Right lung (tissue), 5 donors: ENCODE data around the gene EOGT. TPM values are rescaled to one million over a fixed set of nuclear protein-coding genes. Genes with fewer than 3 reads are reported as not detected.

Experiments used
- DNase-seq, 2 donors: peaks; one replicate each; pipeline ENCODE4 v3.0.0-alpha.2; 2013
- polyA plus RNA-seq, 5 donors: library from polyadenylated mRNA; unstranded; fragments of 120-200 nt; gene quantifications; one replicate each; pipeline versions ENCODE4 v1.2.1 to v1.2.3, GENCODE V29; 2013; ENCODE audit warnings: inconsistent platforms in 1 of 5, low replicate concordance in 1 of 5; ENCODE audit not compliant: insufficient read length in 5 of 5, insufficient read depth in 1 of 5

The EOGT gene
- polyA plus RNA-seq, 5 donors: 33.5 to 44.5 (median 39.7) TPM

DNA sequence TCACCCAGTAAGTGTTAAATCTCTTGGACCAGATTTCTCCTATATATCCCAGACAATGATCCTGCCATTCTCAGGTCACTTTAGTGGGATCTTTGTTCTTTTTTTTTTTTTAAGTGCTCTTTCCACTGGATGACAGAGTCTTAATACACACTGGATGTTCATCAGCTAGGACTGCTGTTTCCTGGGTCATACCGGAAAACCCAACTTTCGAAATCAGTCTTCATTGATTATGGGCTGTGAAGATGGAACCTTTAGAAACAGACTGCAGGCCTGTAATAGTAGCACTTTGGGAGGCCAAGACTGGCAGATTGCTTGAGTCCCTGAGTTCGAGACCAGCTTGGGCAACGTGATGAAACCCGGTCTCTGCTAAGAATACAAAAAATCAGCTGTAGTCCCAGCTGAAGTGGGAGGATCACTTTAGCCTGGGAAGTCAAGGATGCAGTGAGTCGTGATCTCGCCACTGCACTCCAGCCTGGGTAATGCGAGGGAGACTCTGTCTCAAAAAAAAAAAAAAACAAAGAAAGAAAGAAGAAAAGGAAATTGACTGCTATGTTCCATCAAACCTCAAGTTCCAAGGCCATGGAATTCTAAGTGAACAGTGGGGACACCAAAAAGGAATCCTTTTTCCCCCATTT, 2.3 kb downstream of the EOGT start:
- no peak for DNase-seq

DNA sequence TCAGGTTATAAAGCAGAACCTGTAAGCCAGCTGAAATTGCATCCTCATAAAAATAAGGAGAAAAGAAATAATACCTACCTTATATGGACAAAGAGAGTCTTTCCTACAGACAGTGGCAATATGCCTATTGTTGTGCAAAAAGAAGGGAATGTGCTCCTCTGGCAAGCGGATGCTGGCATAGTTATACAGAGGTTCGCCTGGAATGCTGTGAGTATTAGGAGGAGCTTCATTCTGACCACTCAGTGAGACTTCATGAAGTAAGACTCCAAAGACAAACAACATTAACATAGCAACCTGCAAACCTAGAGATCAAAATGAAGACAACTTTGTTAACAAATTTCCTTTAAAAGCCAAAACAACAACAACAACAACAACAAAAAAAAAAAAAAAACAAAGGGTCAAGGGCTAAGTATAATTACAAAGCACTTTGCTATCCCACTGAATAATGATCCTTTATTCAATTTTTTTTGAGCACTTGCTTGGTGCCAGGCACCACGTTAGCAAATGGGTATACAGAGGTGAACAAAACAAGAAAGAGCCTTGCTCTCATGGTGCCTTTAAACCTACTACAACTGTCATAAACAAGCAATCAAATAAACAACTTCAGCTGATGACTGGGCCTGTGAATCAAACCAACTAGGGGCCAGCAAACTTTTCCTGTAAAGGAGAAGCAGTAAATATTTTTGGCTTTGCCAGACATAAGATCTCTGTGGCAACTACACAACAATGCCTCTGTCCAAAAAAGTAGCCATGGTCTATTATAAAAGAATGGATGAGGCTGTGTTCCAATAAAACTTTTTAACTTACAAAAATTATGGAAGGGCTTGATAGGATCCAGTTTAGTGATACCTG, 3.7 kb downstream of the EOGT start:
- DNase-seq: peak; percentile 52 to 63

DNA sequence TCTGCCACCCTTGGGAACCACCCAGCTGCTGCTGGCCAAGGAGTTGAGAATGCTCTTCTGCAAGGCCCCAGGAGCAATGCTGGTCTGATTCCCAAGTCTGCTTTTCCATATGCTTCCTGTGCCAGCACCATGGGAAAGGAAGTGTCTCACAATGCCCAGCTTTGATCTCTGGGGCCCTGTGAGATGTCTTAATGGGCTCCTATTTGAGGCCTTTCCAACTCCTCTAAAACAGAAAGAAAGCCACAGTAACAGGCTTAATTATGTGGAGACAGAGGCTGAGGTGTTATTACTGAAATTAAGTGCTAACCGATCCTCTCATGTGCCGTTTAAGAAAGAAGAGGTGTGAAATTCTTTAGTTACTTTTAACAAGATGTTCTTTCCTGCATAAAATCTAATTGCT, 4.5 kb downstream of the EOGT start:
- DNase-seq: no peak

DNA sequence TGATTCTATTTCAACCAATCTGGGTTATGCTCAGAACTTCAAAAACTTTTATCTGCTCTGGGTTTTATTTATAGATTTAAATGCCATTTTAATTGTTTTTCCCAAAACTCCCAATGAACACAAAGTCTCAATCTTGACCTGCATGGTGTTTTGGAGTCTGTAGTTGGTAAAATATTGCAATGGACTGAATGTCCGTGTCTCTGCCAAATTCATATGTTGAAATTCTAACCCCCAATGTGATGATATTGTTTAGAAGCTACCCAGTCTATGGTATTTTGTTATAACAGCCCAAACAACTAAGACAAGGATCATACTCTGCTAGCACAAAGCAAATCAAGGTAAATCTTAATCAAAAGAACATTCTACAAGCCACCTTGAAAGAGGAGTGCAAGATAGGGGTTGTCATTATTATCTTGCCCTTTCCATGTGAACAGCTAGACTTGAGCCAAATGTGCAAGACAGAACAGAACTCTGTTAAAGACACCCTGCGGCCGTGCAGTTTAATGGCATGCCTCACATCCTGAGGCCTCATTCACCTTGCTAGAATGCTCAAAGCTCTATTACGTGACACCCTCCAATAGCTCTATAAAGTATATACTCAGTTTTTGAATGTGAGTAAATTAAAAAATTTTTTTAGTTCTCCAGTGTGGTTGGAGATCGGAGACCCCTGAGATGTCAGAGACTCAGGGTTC, 7.5 kb downstream of the EOGT start:
- DNase-seq: no peak

DNA sequence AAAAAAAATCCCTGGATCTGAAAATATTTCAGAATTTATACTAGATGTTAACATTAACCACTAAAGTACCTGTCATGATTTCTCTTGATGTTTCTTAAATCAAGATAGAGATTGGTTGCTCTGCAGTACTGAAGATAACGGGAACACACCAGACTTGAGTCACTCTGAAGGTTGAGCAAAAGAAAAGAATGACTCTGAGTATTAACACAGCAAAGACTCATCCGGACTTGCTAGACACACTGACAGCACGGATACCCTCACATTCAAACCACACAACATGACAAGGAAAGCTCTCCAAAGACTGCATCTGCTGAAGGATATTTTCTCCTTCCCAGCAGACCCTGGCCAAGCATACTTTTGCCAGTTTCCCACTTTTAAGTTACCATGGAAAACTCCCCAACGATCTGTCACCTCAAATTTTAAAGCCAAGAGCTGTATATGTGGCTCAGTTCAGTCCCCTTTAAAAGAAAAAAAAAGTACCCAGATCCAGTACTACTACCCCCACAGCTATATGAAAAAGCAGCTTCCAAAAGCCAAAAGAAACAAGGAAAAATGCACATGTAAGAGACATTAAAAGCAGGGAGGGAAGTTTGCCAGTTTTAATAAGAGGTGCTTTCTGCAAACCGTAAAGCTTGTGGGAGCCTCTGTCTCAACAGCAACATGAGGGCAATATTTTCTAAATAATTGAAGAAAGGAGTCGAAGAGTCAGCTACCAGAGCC, 8.3 kb downstream of the EOGT start:
- peak; percentile 33 to 45 for DNase-seq

DNA sequence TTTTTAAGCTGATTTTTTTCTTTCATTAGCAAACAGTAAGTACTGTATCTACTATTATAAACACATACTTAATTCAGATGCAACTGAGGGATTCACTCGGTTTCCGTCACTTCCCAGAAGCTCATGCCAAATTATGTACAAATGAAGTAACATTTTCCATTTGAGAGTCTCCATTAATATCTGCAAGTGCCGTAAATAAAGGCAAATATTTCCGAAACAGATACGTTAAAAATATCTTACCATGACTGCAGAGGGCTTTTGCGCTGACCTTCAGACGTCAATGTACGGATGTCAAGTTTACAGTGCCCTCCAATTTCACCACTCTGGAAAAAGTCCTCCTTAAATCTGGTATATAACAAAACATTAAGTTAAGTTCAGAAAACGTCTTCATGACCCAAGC, 9.3 kb downstream of the EOGT start:
- peak; percentile 64 to 77 for DNase-seq

DNA sequence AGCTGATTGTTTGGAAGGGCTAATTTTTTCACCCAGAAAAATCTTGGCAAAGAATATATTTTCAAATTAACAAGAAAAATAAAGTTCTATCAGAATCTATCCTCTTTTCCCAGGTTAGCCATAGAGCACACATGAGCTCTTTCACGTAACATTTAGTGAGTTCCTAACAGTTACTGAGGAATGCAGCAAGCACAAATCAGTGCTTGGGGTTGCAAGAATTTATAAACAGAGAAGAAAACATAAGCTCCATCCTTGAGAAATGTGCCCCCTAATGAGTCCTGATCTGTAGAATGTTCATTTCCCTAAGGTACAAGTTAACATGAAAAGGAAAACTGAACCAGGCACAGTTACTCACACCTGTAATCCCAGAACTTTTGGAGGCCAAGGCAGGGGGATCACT, 13.9 kb downstream of the EOGT start:
- DNase-seq: no peak

DNA sequence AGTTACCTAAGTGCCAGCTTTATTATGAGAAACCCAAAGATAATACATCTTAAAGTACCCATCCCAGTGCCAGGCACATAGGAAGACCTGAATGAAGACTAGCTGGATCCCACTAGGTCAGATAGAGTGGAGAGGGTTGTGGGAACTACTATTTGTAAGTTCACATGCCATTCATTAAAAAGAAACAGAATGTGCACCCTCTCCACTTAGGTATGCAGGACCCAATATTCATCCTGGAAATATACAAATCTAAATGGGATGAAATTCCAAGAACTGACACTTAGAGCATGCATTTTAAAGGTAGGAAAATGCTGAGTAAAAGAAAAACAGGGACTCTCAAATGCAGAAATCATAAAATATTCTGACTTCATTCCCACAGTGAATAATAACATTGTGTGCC, 14.3 kb downstream of the EOGT start:
- DNase-seq: no peak

DNA sequence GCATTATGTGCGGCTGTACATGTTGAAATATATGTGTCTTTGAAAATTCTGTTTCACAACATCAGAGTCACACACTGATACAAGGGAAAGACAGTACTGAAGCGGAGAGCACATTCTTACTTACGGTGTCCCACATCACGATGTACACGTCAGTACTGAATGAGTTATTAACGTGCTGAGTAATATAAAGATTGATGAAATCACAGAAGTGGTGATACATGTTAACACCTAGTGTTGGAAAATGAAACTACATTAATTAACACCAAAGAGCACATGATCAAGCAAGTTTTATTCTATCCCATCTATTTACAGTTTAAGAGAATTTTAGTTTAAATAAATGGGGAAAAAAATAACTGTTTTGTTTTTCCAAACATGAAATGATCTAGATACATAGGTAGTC, 15.6 kb downstream of the EOGT start:
- DNase-seq: no peak

DNA sequence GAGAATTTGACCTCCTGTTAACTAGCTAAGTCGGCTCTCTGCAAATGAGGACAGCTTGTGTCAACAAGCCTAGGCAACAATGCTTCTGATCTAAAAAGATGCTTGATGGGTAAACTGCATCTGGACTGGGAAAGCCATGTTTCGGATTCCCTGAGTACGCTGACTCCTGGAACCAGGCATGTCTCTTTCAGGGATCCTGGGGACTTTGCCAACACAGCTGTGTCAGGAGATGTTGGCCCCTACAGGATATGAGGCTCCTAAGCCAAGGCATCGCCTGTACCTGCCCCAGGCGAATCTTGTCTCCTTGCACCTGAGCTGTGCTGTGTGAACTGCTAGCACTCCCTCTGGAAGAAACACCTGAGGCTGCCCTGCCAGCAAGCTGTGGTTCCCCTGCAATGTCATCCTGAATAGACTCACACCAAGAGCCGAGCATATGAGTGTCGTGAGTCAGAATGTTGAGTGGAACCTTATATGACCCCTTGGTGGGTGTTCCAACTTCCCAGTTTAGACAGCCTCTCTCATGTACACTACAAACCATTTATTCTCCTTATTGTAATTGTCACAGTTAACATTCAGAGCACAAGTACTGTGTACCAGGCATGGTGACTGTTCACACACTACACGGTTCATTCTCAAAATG, 17.0 kb downstream of the EOGT start:
- no peak for DNase-seq

DNA sequence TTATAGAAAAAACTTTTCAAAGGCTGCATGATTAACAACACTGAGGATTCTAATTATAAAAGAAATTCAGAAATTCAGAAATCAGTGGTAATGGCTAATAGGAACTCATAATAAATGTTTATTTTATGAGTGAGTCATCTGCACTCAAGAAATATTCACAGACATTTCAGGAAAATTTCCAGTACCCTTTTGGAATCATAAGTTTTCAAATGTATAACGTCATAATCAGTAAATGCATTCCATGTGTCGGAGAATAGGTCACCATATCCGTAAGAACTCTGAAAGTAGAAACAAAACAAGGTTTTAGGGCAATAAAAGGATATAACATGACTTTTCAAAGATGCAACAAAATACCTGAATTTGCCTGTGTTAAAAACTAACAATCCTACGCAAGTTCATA, 24.7 kb downstream of the EOGT start:
- no peak for DNase-seq

DNA sequence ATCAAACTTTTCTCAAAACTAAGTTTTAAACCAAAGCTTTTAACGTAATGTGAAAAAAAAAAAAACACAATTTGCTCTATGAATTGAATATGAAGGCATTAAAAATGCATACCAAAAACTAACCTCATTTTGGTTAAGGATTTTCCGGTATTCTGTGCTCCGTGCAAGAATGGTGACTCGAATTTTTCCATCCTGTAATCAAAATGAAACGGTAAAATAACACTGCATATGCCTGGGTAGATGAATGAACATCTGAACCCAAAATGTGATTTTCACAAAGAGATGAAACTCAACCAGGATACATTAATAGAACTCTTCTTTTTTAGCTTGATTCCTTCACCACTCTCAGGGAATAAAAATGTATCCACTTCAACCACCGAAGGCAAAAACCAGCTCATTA, 26.2 kb downstream of the EOGT start:
- no peak for DNase-seq

DNA sequence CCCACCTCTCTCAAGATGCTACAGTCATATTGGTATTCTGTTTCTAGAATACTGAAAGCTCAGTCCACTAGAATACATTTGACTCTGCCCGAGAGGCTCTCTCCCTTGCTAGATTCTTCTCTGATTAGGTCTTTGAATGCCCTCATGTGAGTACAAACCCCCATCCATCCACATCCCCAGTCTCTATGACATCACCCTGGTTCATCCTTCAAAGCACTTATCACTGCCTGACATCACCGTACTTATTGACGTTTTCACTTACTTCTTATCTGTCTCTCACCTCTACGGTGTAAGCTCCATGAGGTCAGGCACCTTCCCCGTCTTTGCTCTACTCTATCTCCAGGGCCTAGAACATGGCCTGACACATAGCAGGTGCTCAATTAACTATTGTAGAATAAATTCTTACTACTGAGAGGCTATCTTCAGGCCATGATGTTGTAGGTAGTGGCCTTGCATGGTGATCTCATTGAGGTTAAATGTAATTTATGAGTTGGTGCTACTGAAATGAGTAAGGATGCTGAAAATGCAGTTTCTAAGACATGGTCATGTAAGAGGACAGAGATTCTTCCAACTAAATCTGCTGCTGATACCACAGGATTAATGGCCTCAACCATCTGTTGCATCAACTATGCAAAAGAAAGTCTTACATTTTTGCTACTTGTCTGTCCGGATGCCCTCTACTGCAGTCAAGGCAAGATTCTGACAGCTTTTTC, 26.8 kb downstream of the EOGT start:
- no peak for DNase-seq

DNA sequence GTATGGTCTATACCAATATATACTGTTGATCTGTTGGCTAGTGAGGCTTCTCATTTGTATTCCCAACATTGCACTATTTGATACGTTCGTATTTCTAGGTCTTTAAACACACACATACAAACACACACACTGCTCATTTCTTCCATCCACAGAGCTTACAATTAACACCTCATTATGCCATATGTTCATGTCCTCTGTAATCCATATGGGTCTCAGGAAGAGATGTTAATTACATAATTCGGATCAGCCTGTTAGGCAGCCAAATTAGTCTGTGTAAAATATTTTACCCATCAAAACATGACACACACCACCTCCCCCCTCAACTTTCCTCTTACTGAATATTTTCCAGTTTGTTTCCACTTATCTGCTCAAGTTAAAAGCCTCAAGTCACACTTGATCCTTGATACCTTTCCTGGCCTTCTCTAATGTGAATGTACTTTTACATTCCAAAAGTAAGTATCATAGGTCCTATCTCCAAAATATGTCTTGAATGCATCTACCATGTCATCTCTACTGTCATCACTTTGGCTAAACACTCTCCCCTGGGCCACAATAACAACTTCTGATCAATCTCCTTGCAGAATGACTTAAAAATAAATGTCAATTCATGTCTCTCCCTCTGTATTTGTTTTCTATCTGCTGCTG, 28.2 kb downstream of the EOGT start:
- no peak for DNase-seq

DNA sequence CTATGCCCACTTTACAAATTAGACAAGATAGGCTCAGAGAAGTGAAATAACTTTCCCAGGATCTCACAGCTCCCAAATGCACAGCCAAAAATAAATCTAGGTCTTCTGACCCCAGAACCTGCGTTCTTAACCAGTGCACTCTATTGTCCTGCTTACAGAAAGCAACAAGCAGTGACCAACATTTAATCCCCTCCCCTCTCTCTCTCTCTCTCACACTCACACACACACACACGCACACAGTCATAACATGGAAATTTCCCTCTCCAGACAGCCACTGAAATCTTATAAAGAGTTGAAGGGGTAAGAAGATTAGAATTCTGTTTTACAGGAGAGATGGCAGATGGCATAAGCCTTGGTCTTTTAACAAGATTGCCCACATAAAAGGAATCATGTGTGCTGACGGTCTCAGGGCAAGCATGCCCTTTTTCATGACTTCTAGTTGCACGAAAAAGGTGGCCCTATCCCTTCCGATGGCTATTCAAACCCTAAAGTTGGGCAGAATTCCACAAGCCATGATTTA, 29.4 kb downstream of the EOGT start:
- DNase-seq: no peak

DNA sequence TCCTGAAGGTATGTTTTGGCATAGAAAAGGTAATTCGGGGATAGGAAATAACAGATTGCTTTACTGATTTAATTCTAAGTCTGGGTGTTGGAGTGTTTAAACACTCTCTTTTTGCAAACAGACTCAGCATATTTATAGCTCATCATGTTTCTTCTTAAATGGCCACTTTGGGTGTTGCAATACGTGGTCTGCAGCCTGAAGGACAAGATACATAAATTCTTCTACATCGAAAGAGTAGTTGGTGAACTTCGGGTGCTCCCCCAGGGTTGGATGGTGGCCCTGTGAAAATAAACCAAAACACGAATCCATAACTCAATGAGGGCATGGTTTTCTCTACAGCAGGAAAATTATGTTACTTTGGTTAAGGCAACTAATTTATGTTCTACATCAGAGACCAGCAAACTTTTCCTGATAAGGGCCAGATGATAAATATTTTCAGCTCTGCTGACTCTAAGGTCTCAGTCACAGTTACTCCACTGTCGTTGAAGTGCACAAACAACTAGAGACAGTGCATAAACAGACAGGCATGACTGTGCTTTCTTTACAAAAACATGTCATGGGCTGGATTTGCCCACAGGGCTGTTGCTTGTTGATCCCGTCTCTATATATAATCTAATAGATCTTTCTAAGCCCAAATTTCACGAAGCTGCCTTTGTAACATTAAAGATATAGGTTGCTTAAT, 35.9 kb downstream of the EOGT start:
- DNase-seq: no peak

DNA sequence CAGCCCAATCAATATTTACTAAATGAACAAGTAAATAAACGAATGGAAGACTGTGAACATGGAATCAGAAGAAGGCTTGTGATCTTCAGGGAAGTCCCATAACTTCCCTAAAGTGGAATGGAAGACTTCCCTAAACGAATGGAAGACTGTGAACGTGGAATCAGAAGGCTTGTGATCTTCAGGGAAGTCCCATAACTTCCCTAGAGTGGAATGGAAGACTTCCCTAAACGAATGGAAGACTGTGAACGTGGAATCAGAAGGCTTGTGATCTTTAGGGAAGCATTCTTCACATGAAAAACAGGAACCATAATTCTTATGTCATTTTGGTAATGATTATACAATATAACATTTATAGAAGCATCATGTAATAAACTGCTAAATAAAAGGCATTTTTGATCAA, 38.8 kb downstream of the EOGT start:
- no peak for DNase-seq

DNA sequence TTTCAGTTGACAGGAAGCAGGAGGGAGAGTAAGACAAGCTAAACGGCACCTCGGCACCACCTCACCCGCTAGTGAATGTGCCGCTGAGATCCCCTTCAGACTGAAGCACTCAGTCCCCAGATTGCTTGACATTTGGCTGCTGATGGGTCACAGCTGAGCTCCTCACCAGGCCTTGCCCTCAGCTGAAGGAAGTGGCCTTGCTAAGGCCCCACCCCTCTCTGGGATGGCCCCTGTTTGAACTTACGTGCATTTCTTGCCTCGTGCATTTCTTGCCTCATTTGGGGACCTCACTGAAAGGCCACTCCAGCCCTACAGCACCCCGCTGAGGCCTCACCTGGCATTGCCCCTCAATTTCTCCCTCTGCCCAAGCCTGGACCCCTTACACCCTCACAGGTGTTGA, 39.8 kb downstream of the EOGT start:
- no peak for DNase-seq

DNA sequence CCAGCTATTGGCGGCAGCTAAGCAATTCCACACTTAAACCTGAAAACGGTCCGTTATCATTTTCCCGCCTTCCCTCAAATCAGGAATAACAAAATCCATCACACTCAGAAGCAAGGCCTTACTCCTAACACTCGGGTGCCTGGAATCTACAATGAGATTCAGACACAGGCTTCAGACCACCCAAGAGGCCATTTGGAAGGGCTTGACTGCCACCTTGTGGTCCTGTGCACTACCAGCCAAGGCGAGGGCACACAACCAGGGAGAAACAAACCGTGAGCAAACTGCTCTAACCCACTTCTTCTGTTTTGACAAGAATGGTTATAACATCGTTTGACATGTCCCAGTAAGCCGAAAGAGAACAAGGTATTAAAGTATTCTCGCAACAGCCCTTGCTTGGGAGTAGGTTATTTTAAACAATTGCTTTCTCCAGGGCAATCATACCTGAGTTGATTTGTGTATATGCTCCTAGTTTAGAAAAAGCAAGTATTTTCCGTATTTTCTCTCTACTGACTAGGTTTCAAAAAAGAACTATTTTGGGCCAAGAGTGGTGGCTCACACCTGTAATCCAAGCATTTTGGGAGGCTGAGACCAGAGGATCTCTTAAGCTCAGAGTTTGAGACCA, 41.0 kb downstream of the EOGT start:
- peak; percentile 40 to 65 for DNase-seq
